CD14-positive monocyte (primary cell): ENCODE data around the gene SCIN. TPM values are rescaled to one million over a fixed set of nuclear protein-coding genes. Genes with fewer than 3 reads are reported as not detected.

Experiments used
- DNase-seq, 3 donors: peaks; one replicate each; pipeline ENCODE4 v3.0.0-alpha.2; 2011 to 2022
- H2AFZ ChIP-seq: 2 replicates; pipeline ENCODE4 v1.6.0; 2012; ENCODE audit warnings: mild to moderate bottlenecking, low read depth, low read length, inconsistent platforms; ENCODE audit not compliant: insufficient read depth, poor library complexity, severe bottlenecking
- H3K27ac ChIP-seq, 2 donors: 1 replicate in 1 of 2; 2 replicates in 1 of 2; pipeline ENCODE4 v1.5.1; 2012 to 2013; ENCODE audit warnings: low read length in 2 of 2, control low read depth in 1 of 2, inconsistent platforms in 1 of 2, low read depth in 1 of 2, mild to moderate bottlenecking in 1 of 2
- H3K27me3 ChIP-seq, 2 donors: one replicate each; pipeline versions ENCODE4 v1.6.0 to v1.6.1; 2011 to 2013; ENCODE audit warnings: low read length in 2 of 2; ENCODE audit not compliant: control insufficient read depth in 2 of 2, insufficient read depth in 2 of 2
- H3K36me3 ChIP-seq, 2 donors: replicated peaks in 1 of 2; 1 replicate in 1 of 2; 2 replicates in 1 of 2; pipeline versions ENCODE4 v1.5.1 to v1.6.1; 2012 to 2013; ENCODE audit warnings: low read length in 2 of 2, control low read depth in 1 of 2, inconsistent platforms in 1 of 2, mild to moderate bottlenecking in 1 of 2; ENCODE audit not compliant: insufficient read depth in 2 of 2, control insufficient read depth in 1 of 2
- H3K4me1 ChIP-seq, 2 donors: 1 replicate in 1 of 2; 2 replicates in 1 of 2; pipeline versions ENCODE4 v1.5.1 to v1.6.1; 2012 to 2013; ENCODE audit warnings: low read length in 2 of 2, control low read depth in 1 of 2, inconsistent platforms in 1 of 2, mild to moderate bottlenecking in 1 of 2, moderate library complexity in 1 of 2; ENCODE audit not compliant: insufficient read depth in 2 of 2, control insufficient read depth in 1 of 2
- H3K4me2 ChIP-seq: replicated peaks from 2 replicates; pipeline ENCODE3; 2012; ENCODE audit warnings: low read length, moderate library complexity, mild to moderate bottlenecking; ENCODE audit not compliant: poor library complexity, severe bottlenecking; ENCODE audit errors: extremely low read depth
- H3K4me3 ChIP-seq, 3 experiments: fragments of 200-600 bp in 1 of 3; sonication (generic) in 1 of 3; replicated peaks in 1 of 3; 1 replicate in 2 of 3; 2 replicates in 1 of 3; pipeline ENCODE4 v1.5.1; 2011 to 2013; ENCODE audit warnings: low read length in 3 of 3, mild to moderate bottlenecking in 3 of 3, control low read depth in 2 of 3, low read depth in 2 of 3, inconsistent platforms in 1 of 3, moderate library complexity in 1 of 3
- H3K79me2 ChIP-seq: 2 replicates; pipeline ENCODE4 v1.6.0; 2012; ENCODE audit warnings: mild to moderate bottlenecking, control low read depth, inconsistent platforms, low read length, moderate library complexity; ENCODE audit not compliant: insufficient read depth
- H3K9ac ChIP-seq: 2 replicates; pipeline ENCODE4 v1.6.0; 2017; ENCODE audit warnings: low read length, mild to moderate bottlenecking; ENCODE audit not compliant: insufficient read depth, poor library complexity, severe bottlenecking
- H3K9me3 ChIP-seq, 2 donors: replicated peaks in 1 of 2; 1 replicate in 1 of 2; 2 replicates in 1 of 2; pipeline versions ENCODE4 v1.5.1 to v1.6.1; 2012 to 2013; ENCODE audit warnings: low read length in 2 of 2, control low read depth in 1 of 2; ENCODE audit not compliant: control insufficient read depth in 1 of 2, insufficient read depth in 1 of 2
- H4K20me1 ChIP-seq: 2 replicates; pipeline ENCODE4 v1.6.0; 2012; ENCODE audit warnings: mild to moderate bottlenecking, low read length, control low read depth, moderate library complexity; ENCODE audit not compliant: insufficient read depth
- H3K27ac Mint-ChIP-seq, 7 donors: one replicate each; pipeline ENCODE4 v1.8.0; 2020; ENCODE audit warnings: mild to moderate bottlenecking in 7 of 7, mixed read lengths in 7 of 7, moderate library complexity in 6 of 7, inconsistent platforms in 2 of 7
- H3K27me3 Mint-ChIP-seq, 3 donors: one replicate each; pipeline ENCODE4 v1.8.0; 2021 to 2022; ENCODE audit warnings: low read depth in 3 of 3, mild to moderate bottlenecking in 3 of 3, mixed read lengths in 3 of 3, moderate library complexity in 3 of 3, inconsistent platforms in 1 of 3
- H3K36me3 Mint-ChIP-seq, 2 donors: one replicate each; pipeline ENCODE4 v1.8.0; 2020; ENCODE audit warnings: mixed read lengths in 2 of 2, inconsistent platforms in 1 of 2, mild to moderate bottlenecking in 1 of 2
- H3K4me1 Mint-ChIP-seq: one replicate; pipeline ENCODE4 v1.8.0; 2020; ENCODE audit warnings: mild to moderate bottlenecking, mixed read lengths
- H3K4me3 Mint-ChIP-seq, 2 donors: one replicate each; pipeline ENCODE4 v1.8.0; 2020; ENCODE audit warnings: mild to moderate bottlenecking in 2 of 2, mixed read lengths in 2 of 2, moderate library complexity in 1 of 2
- H3K9me3 Mint-ChIP-seq, 7 donors: one replicate each; pipeline ENCODE4 v1.8.0; 2020 to 2022; ENCODE audit warnings: mixed read lengths in 7 of 7, mild to moderate bottlenecking in 6 of 7, moderate library complexity in 6 of 7, inconsistent platforms in 2 of 7
- WGBS: methylation state at CpG from one replicate; pipeline ENCODE4 v1.1.5; 2013; ENCODE audit warnings: missing lambda C conversion rate; ENCODE audit not compliant: insufficient coverage; 5-methylcytosine and 5-hydroxymethylcytosine counted together
- intact Hi-C, 2 donors: fragments of 100-400 bp; cut with micrococcal nuclease; formaldehyde crosslinking; loops; one replicate each; pipeline versions ENCODE4 v1.15.0 to v1.15.1; 2023
- polyA plus RNA-seq, 3 donors: library from polyadenylated mRNA; depleted of rRNA in 1 of 3; unstranded in 2 of 3; stranded (reverse) in 1 of 3; fragments of 300-500 nt in 2 of 3; fragments of >200 nt in 1 of 3; fragmentation: Illumina TruSeq in 2 of 3; gene quantifications; 1 replicate in 2 of 3; 2 replicates in 1 of 3; pipeline ENCODE4 v1.2.3, GENCODE V29; 2012 to 2021
- TF ChIP-seq, protein P1 (sequence below): fragments of 200-600 bp; IDR thresholded peaks from one replicate; pipeline ENCODE4 v1.8.0; 2022; ENCODE audit warnings: antibody characterized with exemption, mild to moderate bottlenecking

The SCIN gene
- polyA plus RNA-seq, 3 donors: 0.08 TPM; not detected in 2

- no peaks in the 10 kb centered on the region for H3K27me3 ChIP-seq
- no peak overlapping the region for H3K9ac ChIP-seq
- H3K36me3 Mint-ChIP-seq: no peaks in the 10 kb centered on the region
- no peak for DNase-seq
- no peak overlapping the region for H3K27ac ChIP-seq
- no peaks in the 10 kb centered on the region for H3K4me1 ChIP-seq
- no peak overlapping the region for H3K4me3 Mint-ChIP-seq
- intact Hi-C loops: no loop called here
- peaks cover 5 to 24% of the 10 kb centered on the region in 2 donors for H3K9me3 ChIP-seq
- TF ChIP-seq, protein P1, sequence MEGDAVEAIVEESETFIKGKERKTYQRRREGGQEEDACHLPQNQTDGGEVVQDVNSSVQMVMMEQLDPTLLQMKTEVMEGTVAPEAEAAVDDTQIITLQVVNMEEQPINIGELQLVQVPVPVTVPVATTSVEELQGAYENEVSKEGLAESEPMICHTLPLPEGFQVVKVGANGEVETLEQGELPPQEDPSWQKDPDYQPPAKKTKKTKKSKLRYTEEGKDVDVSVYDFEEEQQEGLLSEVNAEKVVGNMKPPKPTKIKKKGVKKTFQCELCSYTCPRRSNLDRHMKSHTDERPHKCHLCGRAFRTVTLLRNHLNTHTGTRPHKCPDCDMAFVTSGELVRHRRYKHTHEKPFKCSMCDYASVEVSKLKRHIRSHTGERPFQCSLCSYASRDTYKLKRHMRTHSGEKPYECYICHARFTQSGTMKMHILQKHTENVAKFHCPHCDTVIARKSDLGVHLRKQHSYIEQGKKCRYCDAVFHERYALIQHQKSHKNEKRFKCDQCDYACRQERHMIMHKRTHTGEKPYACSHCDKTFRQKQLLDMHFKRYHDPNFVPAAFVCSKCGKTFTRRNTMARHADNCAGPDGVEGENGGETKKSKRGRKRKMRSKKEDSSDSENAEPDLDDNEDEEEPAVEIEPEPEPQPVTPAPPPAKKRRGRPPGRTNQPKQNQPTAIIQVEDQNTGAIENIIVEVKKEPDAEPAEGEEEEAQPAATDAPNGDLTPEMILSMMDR: no peak
- H3K9me3 Mint-ChIP-seq: peaks cover 11 to 20% (median 13%) of the 10 kb centered on the region in 7 donors
- H3K27ac Mint-ChIP-seq: no peak overlapping the region
- no peaks in the 10 kb centered on the region for H3K4me1 Mint-ChIP-seq
- H3K27me3 Mint-ChIP-seq: no peaks in the 10 kb centered on the region
- no peaks in the 10 kb centered on the region for H4K20me1 ChIP-seq
- H2AFZ ChIP-seq: no peak overlapping the region
- H3K4me2 ChIP-seq: no peak overlapping the region
- no peaks in the 10 kb centered on the region for H3K36me3 ChIP-seq
- no peak overlapping the region for H3K4me3 ChIP-seq
- WGBS: no CpG with 5 or more reads among the region's 7 CpGs
- H3K79me2 ChIP-seq: no peaks in the 10 kb centered on the region
Observed at GRCh38 chr7:12596225-12596790, 25.8 kb downstream of the SCIN start.

- H3K9me3 Mint-ChIP-seq: peaks cover 5 to 23% (median 19%) of the 10 kb centered on the region in 7 donors
- TF ChIP-seq, protein P1: no peak
- DNase-seq: no peak
- Histone ChIP-seq H3K4me3 (no peak overlapping the region), H2AFZ (no peak overlapping the region), H4K20me1 (no peaks in the 10 kb centered on the region), H3K36me3 (no peaks in the 10 kb centered on the region), H3K4me2 (no peak overlapping the region), H3K9ac (no peak overlapping the region), H3K27ac (no peak overlapping the region), H3K27me3 (no peaks in the 10 kb centered on the region), H3K79me2 (no peaks in the 10 kb centered on the region), H3K4me1 (no peaks in the 10 kb centered on the region), H3K9me3 (peaks cover 17 to 21% of the 10 kb centered on the region in 2 donors)
- H3K4me3 Mint-ChIP-seq: no peak overlapping the region
- H3K4me1 Mint-ChIP-seq: no peaks in the 10 kb centered on the region
- no peaks in the 10 kb centered on the region for H3K36me3 Mint-ChIP-seq
- intact Hi-C loops: no loop called here
- no peak overlapping the region for H3K27ac Mint-ChIP-seq
- no peaks in the 10 kb centered on the region for H3K27me3 Mint-ChIP-seq
- WGBS: no CpG with 5 or more reads among the region's 1 CpG
Observed at GRCh38 chr7:12601302-12601869, 30.9 kb downstream of the SCIN start.
